ENCODE data around the gene GRK1.

DNA sequence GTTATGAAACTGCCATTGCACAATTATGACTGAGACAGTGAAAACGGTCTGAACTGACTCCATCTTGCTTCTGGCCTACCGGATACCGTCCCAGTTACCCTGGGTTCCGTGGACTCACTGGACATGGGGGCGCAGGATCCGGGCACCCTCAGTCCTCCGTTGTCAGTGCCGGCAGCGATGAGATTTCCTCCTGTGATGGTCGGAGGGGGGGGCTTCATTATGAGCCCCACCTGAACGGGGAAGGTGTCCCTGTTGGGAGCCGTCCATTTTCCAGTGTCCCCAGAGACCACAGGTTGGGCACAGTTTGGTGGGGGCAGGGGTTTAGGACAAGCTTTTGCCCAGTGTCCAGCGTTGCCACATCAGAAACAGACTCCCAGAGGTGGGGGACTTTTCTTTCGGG is 115.5 kb downstream of the GRK1 start:
- TF ChIP-seq, protein P1, sequence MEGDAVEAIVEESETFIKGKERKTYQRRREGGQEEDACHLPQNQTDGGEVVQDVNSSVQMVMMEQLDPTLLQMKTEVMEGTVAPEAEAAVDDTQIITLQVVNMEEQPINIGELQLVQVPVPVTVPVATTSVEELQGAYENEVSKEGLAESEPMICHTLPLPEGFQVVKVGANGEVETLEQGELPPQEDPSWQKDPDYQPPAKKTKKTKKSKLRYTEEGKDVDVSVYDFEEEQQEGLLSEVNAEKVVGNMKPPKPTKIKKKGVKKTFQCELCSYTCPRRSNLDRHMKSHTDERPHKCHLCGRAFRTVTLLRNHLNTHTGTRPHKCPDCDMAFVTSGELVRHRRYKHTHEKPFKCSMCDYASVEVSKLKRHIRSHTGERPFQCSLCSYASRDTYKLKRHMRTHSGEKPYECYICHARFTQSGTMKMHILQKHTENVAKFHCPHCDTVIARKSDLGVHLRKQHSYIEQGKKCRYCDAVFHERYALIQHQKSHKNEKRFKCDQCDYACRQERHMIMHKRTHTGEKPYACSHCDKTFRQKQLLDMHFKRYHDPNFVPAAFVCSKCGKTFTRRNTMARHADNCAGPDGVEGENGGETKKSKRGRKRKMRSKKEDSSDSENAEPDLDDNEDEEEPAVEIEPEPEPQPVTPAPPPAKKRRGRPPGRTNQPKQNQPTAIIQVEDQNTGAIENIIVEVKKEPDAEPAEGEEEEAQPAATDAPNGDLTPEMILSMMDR (conservative IDR thresholded peaks at IDR 0.05; ENCODE audit: low read length) = no peak
- no peak for TF ChIP-seq EZH2phosphoT487 (IDR thresholded peaks at IDR 0.05; ENCODE audit: borderline replicate concordance, low read depth, low read length)
